ENCODE results near the gene HIVEP3.

- TF ChIP-seq CTCF (IDR thresholded peaks at IDR 0.05) (no peak), POLR2A (IDR thresholded peaks at IDR 0.05; ENCODE audit: low read depth) (no peak), EP300 (IDR thresholded peaks at IDR 0.05) (no peak)
These were observed 34.6 kb upstream of the HIVEP3 start for GRCh38 chr1:41953291-41953690.
